GM23248 (cell line): ENCODE data around the gene ZNF883. TPM values are rescaled to one million over a fixed set of nuclear protein-coding genes. Genes with fewer than 3 reads are reported as not detected.

Source experiments
- DNase-seq: peaks from one replicate; pipeline ENCODE4 v3.0.0-alpha.2; 2015
- H2AFZ ChIP-seq: fragments of 200-600 bp; sonication (generic); 2 replicates; pipeline ENCODE4 v1.6.1; 2016; ENCODE audit warnings: antibody characterized with exemption
- H3F3A ChIP-seq: fragments of 200-600 bp; sonication (generic); 2 replicates; pipeline ENCODE4 v1.6.1; 2016; ENCODE audit warnings: mild to moderate bottlenecking, antibody characterized with exemption, mixed run types; ENCODE audit not compliant: insufficient read depth
- H3K27ac ChIP-seq: fragments of 200-600 bp; sonication (generic); 2 replicates; pipeline ENCODE4 v1.5.1; 2016; ENCODE audit warnings: mild to moderate bottlenecking
- H3K27me3 ChIP-seq: fragments of 200-600 bp; sonication (generic); replicated peaks from 2 replicates; pipeline ENCODE4 v1.6.1; 2016; ENCODE audit warnings: mild to moderate bottlenecking; ENCODE audit not compliant: insufficient read depth
- H3K36me3 ChIP-seq: fragments of 200-600 bp; sonication (generic); 2 replicates; pipeline ENCODE4 v1.6.1; 2016; ENCODE audit warnings: low read depth, mild to moderate bottlenecking
- H3K4me1 ChIP-seq: fragments of 200-600 bp; sonication (generic); 2 replicates; pipeline ENCODE4 v1.6.1; 2016; ENCODE audit warnings: mild to moderate bottlenecking; ENCODE audit not compliant: insufficient read depth
- H3K4me2 ChIP-seq: fragments of 200-600 bp; sonication (generic); one replicate; pipeline ENCODE4 v1.6.1; 2016; ENCODE audit warnings: mild to moderate bottlenecking; ENCODE audit not compliant: unreplicated experiment
- H3K4me3 ChIP-seq: fragments of 200-600 bp; sonication (generic); 2 replicates; pipeline ENCODE4 v1.5.1; 2016; ENCODE audit warnings: mild to moderate bottlenecking
- H3K79me2 ChIP-seq: fragments of 200-600 bp; sonication (generic); 2 replicates; pipeline ENCODE4 v1.6.1; 2016; ENCODE audit warnings: mild to moderate bottlenecking; ENCODE audit not compliant: insufficient read depth
- H3K9ac ChIP-seq: fragments of 200-600 bp; sonication (generic); 2 replicates; pipeline ENCODE4 v1.6.1; 2016; ENCODE audit warnings: mild to moderate bottlenecking
- H3K9me2 ChIP-seq: fragments of 200-600 bp; sonication (generic); 2 replicates; pipeline ENCODE4 v1.6.1; 2016; ENCODE audit warnings: mixed run types, mild to moderate bottlenecking, moderate library complexity; ENCODE audit not compliant: insufficient read depth
- H3K9me3 ChIP-seq: fragments of 200-600 bp; sonication (generic); one replicate; pipeline ENCODE4 v1.6.1; 2017; ENCODE audit warnings: low read depth
- H4K20me1 ChIP-seq: fragments of 200-600 bp; sonication (generic); 2 replicates; pipeline ENCODE4 v1.6.0; 2016; ENCODE audit not compliant: insufficient read depth
- EZH2 ChIP-seq: fragments of 200-600 bp; sonication (generic); IDR thresholded peaks from 2 replicates; pipeline ENCODE4 v1.6.1; 2018; ENCODE audit warnings: antibody characterized with exemption, mild to moderate bottlenecking; ENCODE audit not compliant: insufficient read depth, poor library complexity, severe bottlenecking
- EZH2phosphoT487 ChIP-seq: fragments of 200-600 bp; sonication (generic); IDR thresholded peaks from 2 replicates; pipeline ENCODE4 v1.6.1; 2018; ENCODE audit warnings: antibody characterized with exemption, moderate library complexity, mild to moderate bottlenecking, low read depth; ENCODE audit not compliant: insufficient read depth
- WGBS, 2 experiments: methylation state at CpG; one replicate each; pipeline ENCODE4 v1.1.6; 2015 to 2017; ENCODE audit warnings: low lambda C conversion rate in 2 of 2, low coverage in 1 of 2; ENCODE audit errors: missing lambda C conversion rate in 2 of 2; 5-methylcytosine and 5-hydroxymethylcytosine counted together
- in situ Hi-C: fragments of 300-500 bp; cut with MboI; formaldehyde crosslinking; loops from 2 replicates; pipeline ENCODE4 v1.15.0; 2020
- polyA plus RNA-seq: library from polyadenylated mRNA; unstranded; fragments of >200 nt; fragmentation: Nextera tagmentation; extraction: Ambion mirVana; gene quantifications from 2 replicates; pipeline ENCODE4 v1.2.1, GENCODE V29; 2016
- total RNA-seq: library from RNA; depleted of rRNA; stranded (reverse); fragments of >200 nt; shearing (Covaris generic); gene quantifications from 2 replicates; pipeline ENCODE4 v1.2.3, GENCODE V29; 2014; rRNA removed

ZNF883 gene
- total and polyA plus RNA-seq, 2 experiments from 2014 or later, result 6.6 to 7.6 TPM

DNA sequence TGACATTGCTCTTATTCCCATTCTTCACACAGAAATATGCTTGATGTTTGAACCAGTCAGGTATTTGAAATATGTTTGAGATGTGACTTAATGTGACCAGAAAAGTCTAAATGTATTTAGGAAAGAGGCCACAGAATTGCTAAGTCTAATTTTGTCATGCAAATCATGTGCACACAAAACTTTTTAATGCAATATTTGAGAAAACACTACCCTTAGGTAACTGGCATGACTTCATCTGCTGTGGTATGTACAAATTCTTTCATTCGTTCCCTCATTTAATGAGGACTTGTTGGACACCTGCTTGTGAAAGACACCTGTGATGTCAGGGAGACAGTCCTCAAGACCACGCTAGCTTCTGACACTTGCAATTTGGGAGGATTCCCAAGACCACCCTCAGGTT, 100.3 kb downstream of the ZNF883 start:
- DNase-seq, result no peak
- WGBS, 2 experiments, result 33 to 42% methylated on average over 2 of the region's 2 CpGs

More for the DNA sequence above, 100.3 kb downstream of the ZNF883 start:
- H3K27me3 ChIP-seq, result 0 out of 2 replicates have a peak, but pooled peaks cover 16% of the 10 kb centered on the region
- H2AFZ ChIP-seq, result no peak overlapping the region
- H3K36me3 ChIP-seq, result no peaks in the 10 kb centered on the region
- H3K4me2 ChIP-seq, result no peak overlapping the region
- no peak for TF ChIP-seq EZH2
- TF ChIP-seq EZH2phosphoT487, result no peak
- no peak overlapping the region for H3K4me3 ChIP-seq
- no peaks in the 10 kb centered on the region for H3K9me3 ChIP-seq
- H3K9ac ChIP-seq, result no peak overlapping the region
- no peaks in the 10 kb centered on the region for H3F3A ChIP-seq
- H4K20me1 ChIP-seq, result no peaks in the 10 kb centered on the region
- no peaks in the 10 kb centered on the region for H3K9me2 ChIP-seq
- H3K79me2 ChIP-seq, result no peaks in the 10 kb centered on the region
- no peak overlapping the region for H3K27ac ChIP-seq
- no peaks in the 10 kb centered on the region for H3K4me1 ChIP-seq
- in situ Hi-C loops, result no loop called here

Other genes starting within 250 kb of the ZNF883 start
- not detected in 2 replicates for gene SLC46A2, start 121.3 kb downstream of the ZNF883 start, total RNA-seq
- 0.10 TPM in 1 of 2 replicates, not detected in the other for gene SLC46A2, start 121.3 kb downstream of the ZNF883 start, polyA plus RNA-seq
- gene ZFP37, start 44.5 kb upstream of the ZNF883 start, total RNA-seq, result 1.7 and 2.9 TPM in 2 replicates
- 2.0 and 2.2 TPM in 2 replicates for gene ZFP37, start 44.5 kb upstream of the ZNF883 start, polyA plus RNA-seq
- 11.1 and 20.8 TPM in 2 replicates for gene SLC31A2, start 138.8 kb upstream of the ZNF883 start, total RNA-seq
- 15.0 and 17.0 TPM in 2 replicates for gene SLC31A2, start 138.8 kb upstream of the ZNF883 start, polyA plus RNA-seq
- 23.1 and 26.1 TPM in 2 replicates for gene FKBP15, start 209.1 kb upstream of the ZNF883 start, total RNA-seq
- gene FKBP15, start 209.1 kb upstream of the ZNF883 start, polyA plus RNA-seq, result 17.8 and 18.6 TPM in 2 replicates
- 33.6 and 35.8 TPM in 2 replicates for gene SLC31A1, start 209.4 kb upstream of the ZNF883 start, total RNA-seq
- gene SLC31A1, start 209.4 kb upstream of the ZNF883 start, polyA plus RNA-seq, result 36.4 and 37.1 TPM in 2 replicates